ENCODE measurements around the gene LRRN2.

GRCh38 chr1:204626381-204626780, 59.2 kb downstream of the LRRN2 start:
- TF ChIP-seq ARNTL (CRISPR knock-in tag; IDR thresholded peaks at IDR 0.05; ENCODE audit: borderline replicate concordance, low read depth) (no peak), RARB (CRISPR knock-in tag; IDR thresholded peaks at IDR 0.05) (no peak), TCF4 (CRISPR knock-in tag; IDR thresholded peaks at IDR 0.05; ENCODE audit: borderline replicate concordance) (no peak), PATZ1 (CRISPR knock-in tag; IDR thresholded peaks at IDR 0.05; ENCODE audit: borderline replicate concordance) (no peak), CSRNP3 (CRISPR knock-in tag; IDR thresholded peaks at IDR 0.05) (no peak), GLIS3 (CRISPR knock-in tag; IDR thresholded peaks at IDR 0.05) (no peak), OSR1 (CRISPR knock-in tag; IDR thresholded peaks at IDR 0.05) (no peak), ZFP30 (CRISPR knock-in tag; IDR thresholded peaks at IDR 0.05) (no peak), CSDC2 (CRISPR knock-in tag; IDR thresholded peaks at IDR 0.05) (no peak)

Data from SK-N-SH treated with all-trans-retinoic acid at 6 μM for 48 hours (cell line).